Measurements from ENCODE around the gene TERC. TPM values are rescaled to one million over a fixed set of nuclear protein-coding genes. Genes with fewer than 3 reads are reported as not detected.

The TERC gene
- total and polyA plus RNA-seq, 10 of the 15 experiments (the other 5 are each of a cell fraction or from before 2014, with no cell fraction given) = 0.43 to 125 (median 6.2) TPM; not detected in 4

DNA sequence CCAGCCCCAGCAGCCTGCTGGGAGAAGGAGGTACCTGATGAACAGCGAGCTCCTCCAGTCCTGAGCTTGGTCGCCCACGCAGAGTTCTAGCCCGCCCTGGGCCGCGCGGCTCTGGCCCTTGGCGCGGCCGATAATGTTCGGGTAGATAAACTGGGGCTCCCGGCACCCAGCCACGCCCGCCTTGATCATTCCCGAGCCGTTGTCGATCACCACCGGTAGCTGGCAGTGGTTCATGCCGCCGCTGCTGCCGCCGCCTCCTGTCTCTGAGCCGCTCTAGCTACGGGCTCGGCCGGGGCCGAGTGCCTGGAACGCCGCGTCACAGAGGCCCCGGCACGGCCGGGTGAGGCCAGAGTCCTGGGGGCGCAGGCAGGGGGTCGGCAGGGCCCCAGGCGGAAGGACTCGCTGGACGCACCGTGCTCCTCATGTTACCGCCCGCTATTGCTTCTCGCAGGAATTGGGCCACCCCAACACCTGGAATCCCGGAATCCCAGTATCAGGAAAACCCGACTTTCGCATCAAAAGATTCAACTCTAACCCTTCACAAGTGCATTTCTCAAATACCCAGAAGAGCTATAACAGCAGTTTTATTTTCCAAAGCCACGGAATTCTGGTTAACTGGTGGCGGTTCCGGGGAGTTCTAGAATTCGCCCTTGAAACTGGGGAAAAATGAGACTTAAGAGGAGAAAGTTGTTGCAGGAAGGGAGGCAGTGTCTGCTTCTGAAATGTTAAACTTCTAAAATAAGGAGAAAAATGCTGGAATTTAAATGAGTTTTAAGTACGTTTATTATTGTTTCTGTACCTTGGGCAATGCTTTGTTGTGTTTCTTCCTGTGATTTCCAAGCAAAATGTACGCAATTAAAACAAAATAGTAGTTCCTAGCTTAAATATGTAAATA, 4.7 kb upstream of the TERC start, which contains the start of gene ACTRT3 (continued):
- TF ChIP-seq, protein P1, sequence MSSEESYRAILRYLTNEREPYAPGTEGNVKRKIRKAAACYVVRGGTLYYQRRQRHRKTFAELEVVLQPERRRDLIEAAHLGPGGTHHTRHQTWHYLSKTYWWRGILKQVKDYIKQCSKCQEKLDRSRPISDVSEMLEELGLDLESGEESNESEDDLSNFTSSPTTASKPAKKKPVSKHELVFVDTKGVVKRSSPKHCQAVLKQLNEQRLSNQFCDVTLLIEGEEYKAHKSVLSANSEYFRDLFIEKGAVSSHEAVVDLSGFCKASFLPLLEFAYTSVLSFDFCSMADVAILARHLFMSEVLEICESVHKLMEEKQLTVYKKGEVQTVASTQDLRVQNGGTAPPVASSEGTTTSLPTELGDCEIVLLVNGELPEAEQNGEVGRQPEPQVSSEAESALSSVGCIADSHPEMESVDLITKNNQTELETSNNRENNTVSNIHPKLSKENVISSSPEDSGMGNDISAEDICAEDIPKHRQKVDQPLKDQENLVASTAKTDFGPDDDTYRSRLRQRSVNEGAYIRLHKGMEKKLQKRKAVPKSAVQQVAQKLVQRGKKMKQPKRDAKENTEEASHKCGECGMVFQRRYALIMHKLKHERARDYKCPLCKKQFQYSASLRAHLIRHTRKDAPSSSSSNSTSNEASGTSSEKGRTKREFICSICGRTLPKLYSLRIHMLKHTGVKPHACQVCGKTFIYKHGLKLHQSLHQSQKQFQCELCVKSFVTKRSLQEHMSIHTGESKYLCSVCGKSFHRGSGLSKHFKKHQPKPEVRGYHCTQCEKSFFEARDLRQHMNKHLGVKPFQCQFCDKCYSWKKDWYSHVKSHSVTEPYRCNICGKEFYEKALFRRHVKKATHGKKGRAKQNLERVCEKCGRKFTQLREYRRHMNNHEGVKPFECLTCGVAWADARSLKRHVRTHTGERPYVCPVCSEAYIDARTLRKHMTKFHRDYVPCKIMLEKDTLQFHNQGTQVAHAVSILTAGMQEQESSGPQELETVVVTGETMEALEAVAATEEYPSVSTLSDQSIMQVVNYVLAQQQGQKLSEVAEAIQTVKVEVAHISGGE (CRISPR knock-in tag; IDR thresholded peaks at IDR 0.05) = no peak
- TF ChIP-seq, protein P2, sequence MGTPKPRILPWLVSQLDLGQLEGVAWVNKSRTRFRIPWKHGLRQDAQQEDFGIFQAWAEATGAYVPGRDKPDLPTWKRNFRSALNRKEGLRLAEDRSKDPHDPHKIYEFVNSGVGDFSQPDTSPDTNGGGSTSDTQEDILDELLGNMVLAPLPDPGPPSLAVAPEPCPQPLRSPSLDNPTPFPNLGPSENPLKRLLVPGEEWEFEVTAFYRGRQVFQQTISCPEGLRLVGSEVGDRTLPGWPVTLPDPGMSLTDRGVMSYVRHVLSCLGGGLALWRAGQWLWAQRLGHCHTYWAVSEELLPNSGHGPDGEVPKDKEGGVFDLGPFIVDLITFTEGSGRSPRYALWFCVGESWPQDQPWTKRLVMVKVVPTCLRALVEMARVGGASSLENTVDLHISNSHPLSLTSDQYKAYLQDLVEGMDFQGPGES (IDR thresholded peaks at IDR 0.05) = no peak
- TF ChIP-seq RAD21 (IDR thresholded peaks at IDR 0.05; ENCODE audit: insufficient read depth, low read depth, low read length) = no peak
- no peak for TF ChIP-seq STAT3 (IDR thresholded peaks at IDR 0.05; ENCODE audit: low read depth, low read length)
- TF ChIP-seq IKZF1 (conservative IDR thresholded peaks at IDR 0.05) = peak; percentile 89
- no peak for TF ChIP-seq JUNB (IDR thresholded peaks at IDR 0.05)
- TF ChIP-seq ZNF384 (IDR thresholded peaks at IDR 0.05; ENCODE audit: borderline replicate concordance, low read depth, low read length) = no peak
- no peak for TF ChIP-seq RCOR1 (conservative IDR thresholded peaks at IDR 0.05; ENCODE audit: low read depth, low read length)
- TF ChIP-seq CEBPB (IDR thresholded peaks at IDR 0.05; ENCODE audit: borderline replicate concordance in 1 of 2, low read depth in 2 of 2, low read length in 2 of 2) = no peak
- 0 out of 2 replicates have a peak, but pooled peaks have one; percentile 52 for TF ChIP-seq LARP7 (IDR thresholded peaks at IDR 0.05)
- TF ChIP-seq, protein P3, sequence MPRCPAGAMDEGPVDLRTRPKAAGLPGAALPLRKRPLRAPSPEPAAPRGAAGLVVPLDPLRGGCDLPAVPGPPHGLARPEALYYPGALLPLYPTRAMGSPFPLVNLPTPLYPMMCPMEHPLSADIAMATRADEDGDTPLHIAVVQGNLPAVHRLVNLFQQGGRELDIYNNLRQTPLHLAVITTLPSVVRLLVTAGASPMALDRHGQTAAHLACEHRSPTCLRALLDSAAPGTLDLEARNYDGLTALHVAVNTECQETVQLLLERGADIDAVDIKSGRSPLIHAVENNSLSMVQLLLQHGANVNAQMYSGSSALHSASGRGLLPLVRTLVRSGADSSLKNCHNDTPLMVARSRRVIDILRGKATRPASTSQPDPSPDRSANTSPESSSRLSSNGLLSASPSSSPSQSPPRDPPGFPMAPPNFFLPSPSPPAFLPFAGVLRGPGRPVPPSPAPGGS (IDR thresholded peaks at IDR 0.05; ENCODE audit: borderline replicate concordance, insufficient read depth, low read depth, low read length, poor library complexity, severe bottlenecking) = no peak
- TF ChIP-seq SMAD5 (IDR thresholded peaks at IDR 0.05; ENCODE audit: low read depth) = no peak
- TF ChIP-seq, protein P4, sequence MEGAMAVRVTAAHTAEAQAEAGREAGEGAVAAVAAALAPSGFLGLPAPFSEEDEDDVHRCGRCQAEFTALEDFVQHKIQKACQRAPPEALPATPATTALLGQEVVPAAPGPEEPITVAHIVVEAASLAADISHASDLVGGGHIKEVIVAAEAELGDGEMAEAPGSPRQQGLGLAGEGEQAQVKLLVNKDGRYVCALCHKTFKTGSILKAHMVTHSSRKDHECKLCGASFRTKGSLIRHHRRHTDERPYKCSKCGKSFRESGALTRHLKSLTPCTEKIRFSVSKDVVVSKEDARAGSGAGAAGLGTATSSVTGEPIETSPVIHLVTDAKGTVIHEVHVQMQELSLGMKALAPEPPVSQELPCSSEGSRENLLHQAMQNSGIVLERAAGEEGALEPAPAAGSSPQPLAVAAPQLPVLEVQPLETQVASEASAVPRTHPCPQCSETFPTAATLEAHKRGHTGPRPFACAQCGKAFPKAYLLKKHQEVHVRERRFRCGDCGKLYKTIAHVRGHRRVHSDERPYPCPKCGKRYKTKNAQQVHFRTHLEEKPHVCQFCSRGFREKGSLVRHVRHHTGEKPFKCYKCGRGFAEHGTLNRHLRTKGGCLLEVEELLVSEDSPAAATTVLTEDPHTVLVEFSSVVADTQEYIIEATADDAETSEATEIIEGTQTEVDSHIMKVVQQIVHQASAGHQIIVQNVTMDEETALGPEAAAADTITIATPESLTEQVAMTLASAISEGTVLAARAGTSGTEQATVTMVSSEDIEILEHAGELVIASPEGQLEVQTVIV (IDR thresholded peaks at IDR 0.05; ENCODE audit: borderline replicate concordance, partially characterized antibody) = no peak
- no peak for TF ChIP-seq RBBP5 (conservative IDR thresholded peaks at IDR 0.05)
- TF ChIP-seq ZSCAN29 (IDR thresholded peaks at IDR 0.05) = no peak
- no peak for TF ChIP-seq CHD1 (IDR thresholded peaks at IDR 0.05; ENCODE audit: low read depth, low read length)
- TF ChIP-seq POLR2AphosphoS5 (IDR thresholded peaks at IDR 0.05; ENCODE audit: low read length) = no peak; the same call in 1 of the 2 replicates
- no peak for TF ChIP-seq NRF1 (conservative IDR thresholded peaks at IDR 0.05; ENCODE audit: low read depth, low read length)
- TF ChIP-seq, protein P5, sequence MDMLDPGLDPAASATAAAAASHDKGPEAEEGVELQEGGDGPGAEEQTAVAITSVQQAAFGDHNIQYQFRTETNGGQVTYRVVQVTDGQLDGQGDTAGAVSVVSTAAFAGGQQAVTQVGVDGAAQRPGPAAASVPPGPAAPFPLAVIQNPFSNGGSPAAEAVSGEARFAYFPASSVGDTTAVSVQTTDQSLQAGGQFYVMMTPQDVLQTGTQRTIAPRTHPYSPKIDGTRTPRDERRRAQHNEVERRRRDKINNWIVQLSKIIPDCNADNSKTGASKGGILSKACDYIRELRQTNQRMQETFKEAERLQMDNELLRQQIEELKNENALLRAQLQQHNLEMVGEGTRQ (IDR thresholded peaks at IDR 0.05; ENCODE audit: borderline replicate concordance, low read depth, low read length) = no peak
- TF ChIP-seq PML (IDR thresholded peaks at IDR 0.05; ENCODE audit: low read length) = no peak
- no peak for TF ChIP-seq NR2C1 (IDR thresholded peaks at IDR 0.05)

Measured in GM12878 (cell line).